HCT116 (cell line): Measurements from ENCODE around the gene PPP1R15A. TPM values are rescaled to one million over a fixed set of nuclear protein-coding genes. Genes with fewer than 3 reads are reported as not detected.

Experiments
- ATAC-seq: fragments of 200-7000 bp; cut with Tn5 transposase; 2 replicates; pipeline ENCODE4 v1.9.1; 2020; ENCODE audit warnings: mild to moderate bottlenecking, moderate library complexity
- BruUV-seq: library from RNA; stranded (reverse); fragments of 400-500 nt; replicated peaks from 2 replicates; lab custom pipeline; 2021; lab: Mats Ljungman, UMichigan
- CTCF ChIA-PET: fragments of 300-600 bp; sonication (Branson Sonifier 250); formaldehyde crosslinking; loops from one replicate; lab custom pipeline; 2021; ENCODE audit warnings: antibody characterized with exemption; lab: Charles Lee
- POLR2A ChIA-PET: fragments of 300-600, 350-600 bp; sonication (Branson Sonifier 250); formaldehyde crosslinking; loops from one replicate; lab custom pipeline; 2021; ENCODE audit warnings: antibody characterized with exemption; lab: Charles Lee
- RAD21 ChIA-PET, 2 experiments: fragments of 300-600 bp; sonication (Branson Sonifier 250); formaldehyde crosslinking; loops; one replicate each; lab custom pipeline; 2023; ENCODE audit warnings: low total read pairs in 2 of 2; ENCODE audit not compliant: uncharacterized antibody in 2 of 2, unreplicated experiment in 2 of 2, low non-redundant PET in 1 of 2; lab: Charles Lee
- DNase-seq: peaks from one replicate; pipeline ENCODE4 v3.0.0-alpha.2; 2010; ENCODE audit warnings: low read depth, low spot score
- H2AFZ ChIP-seq: fragments of 200-600 bp; shearing (Covaris generic), sonication (generic); 2 replicates; pipeline ENCODE4 v1.6.1; 2017; ENCODE audit warnings: low read depth, mixed run types, mixed read lengths, antibody characterized with exemption, low read length; ENCODE audit not compliant: poor library complexity, severe bottlenecking
- H3K27ac ChIP-seq: 2 replicates; pipeline ENCODE4 v1.5.1; 2012; ENCODE audit warnings: low read depth, low read length
- H3K27me3 ChIP-seq: fragments of 200-600 bp; sonication (generic); 2 replicates; pipeline ENCODE4 v1.6.1; 2016; ENCODE audit warnings: mixed run types, low read length, mixed read lengths; ENCODE audit not compliant: insufficient read depth
- H3K36me3 ChIP-seq, 2 experiments: fragments of 200-500 bp in 1 of 2; fragments of 200-600 bp in 1 of 2; sonication (Bioruptor generic) in 1 of 2; sonication (generic) in 1 of 2; 2 replicates each; pipeline versions ENCODE4 v1.5.1 to v1.6.1; 2014 to 2016; ENCODE audit warnings: low read length in 2 of 2, inconsistent platforms in 1 of 2, mixed read lengths in 1 of 2, mixed run types in 1 of 2; ENCODE audit not compliant: insufficient read depth in 2 of 2, control insufficient read depth in 1 of 2
- H3K4me1 ChIP-seq, 2 experiments: fragments of 200-600 bp in 1 of 2; sonication (generic) in 1 of 2; 2 replicates each; pipeline versions ENCODE4 v1.5.1 to v1.6.1; 2012 to 2017; ENCODE audit warnings: low read length in 2 of 2, inconsistent platforms in 1 of 2, mild to moderate bottlenecking in 1 of 2, mixed read lengths in 1 of 2, mixed run types in 1 of 2, moderate library complexity in 1 of 2; ENCODE audit not compliant: insufficient read depth in 2 of 2, control insufficient read depth in 1 of 2
- H3K4me2 ChIP-seq: fragments of 200-600 bp; sonication (generic); 2 replicates; pipeline ENCODE4 v1.6.1; 2017; ENCODE audit warnings: mixed run types, low read length, mixed read lengths
- H3K4me3 ChIP-seq, 2 experiments: fragments of 200-600 bp in 1 of 2; sonication (generic) in 1 of 2; replicated peaks in 1 of 2; 2 replicates each; pipeline ENCODE4 v1.5.1; 2011 to 2016; ENCODE audit warnings: low read length in 2 of 2, control low read depth in 1 of 2, low read depth in 1 of 2, mild to moderate bottlenecking in 1 of 2, mixed read lengths in 1 of 2, mixed run types in 1 of 2
- H3K79me2 ChIP-seq: fragments of 200-600 bp; sonication (generic); 2 replicates; pipeline ENCODE4 v1.6.1; 2017; ENCODE audit warnings: mild to moderate bottlenecking, mixed run types, low read length, moderate library complexity, mixed read lengths; ENCODE audit not compliant: insufficient read depth
- H3K9ac ChIP-seq: fragments of 200-600 bp; sonication (generic); 2 replicates; pipeline ENCODE4 v1.6.1; 2016; ENCODE audit warnings: low read length, mixed read lengths
- H3K9me2 ChIP-seq: fragments of 200-600 bp; sonication (generic), shearing (Covaris generic); 2 replicates; pipeline ENCODE4 v1.6.1; 2017; ENCODE audit warnings: mixed run types, mild to moderate bottlenecking, moderate library complexity; ENCODE audit not compliant: insufficient read depth
- H3K9me3 ChIP-seq, 2 experiments: fragments of 200-500 bp in 1 of 2; fragments of 200-600 bp in 1 of 2; sonication (Bioruptor generic) in 1 of 2; sonication (generic) in 1 of 2; 2 replicates each; pipeline ENCODE4 v1.6.1; 2014 to 2017; ENCODE audit warnings: low read length in 2 of 2, mixed read lengths in 2 of 2, inconsistent platforms in 1 of 2, low read depth in 1 of 2, mild to moderate bottlenecking in 1 of 2, mixed run types in 1 of 2, moderate library complexity in 1 of 2; ENCODE audit not compliant: control insufficient read depth in 1 of 2, insufficient read depth in 1 of 2
- H4K20me1 ChIP-seq: fragments of 200-600 bp; sonication (generic), shearing (Covaris generic); 2 replicates; pipeline ENCODE4 v1.6.1; 2017; ENCODE audit warnings: mixed run types, mild to moderate bottlenecking, moderate library complexity; ENCODE audit not compliant: insufficient read depth
- ATF3 ChIP-seq: IDR thresholded peaks from 2 replicates; pipeline ENCODE4 v1.6.1; 2012
- CEBPB ChIP-seq: IDR thresholded peaks from 2 replicates; pipeline ENCODE4 v1.6.1; 2012; ENCODE audit warnings: low read depth
- CTCF ChIP-seq, 3 experiments: fragments of 200-600 bp in 1 of 3; sonication (generic) in 1 of 3; IDR thresholded peaks in 2 of 3; conservative IDR thresholded peaks in 1 of 3; 2 replicates each; pipeline ENCODE4 v1.5.1; 2012 to 2017; ENCODE audit warnings: low read depth in 2 of 3, low read length in 2 of 3, antibody characterized with exemption in 1 of 3, borderline replicate concordance in 1 of 3, control low read depth in 1 of 3, mild to moderate bottlenecking in 1 of 3, mixed read lengths in 1 of 3, mixed run types in 1 of 3, moderate library complexity in 1 of 3; ENCODE audit not compliant: insufficient read depth in 1 of 3
- EGR1 ChIP-seq: IDR thresholded peaks from 2 replicates; pipeline ENCODE4 v1.6.1; 2012; ENCODE audit warnings: low read depth
- EZH2phosphoT487 ChIP-seq: fragments of 200-600 bp; IDR thresholded peaks from 2 replicates; pipeline ENCODE4 v1.6.1; 2018; ENCODE audit warnings: antibody characterized with exemption, borderline replicate concordance
- FOSL1 ChIP-seq: IDR thresholded peaks from 2 replicates; pipeline ENCODE4 v1.6.1; 2012; ENCODE audit warnings: low read depth
- MAX ChIP-seq: IDR thresholded peaks from 2 replicates; pipeline ENCODE4 v1.6.1; 2012
- POLR2A ChIP-seq: IDR thresholded peaks from 2 replicates; pipeline ENCODE4 v1.7.0; 2011; ENCODE audit warnings: borderline replicate concordance; ENCODE audit not compliant: insufficient read depth, insufficient read length; ENCODE audit errors: extremely low read depth
- POLR2AphosphoS5 ChIP-seq: IDR thresholded peaks from 2 replicates; pipeline ENCODE4 v1.6.1; 2011; ENCODE audit warnings: mild to moderate bottlenecking, low read depth, low read length, moderate library complexity
- SP1 ChIP-seq: IDR thresholded peaks from 2 replicates; pipeline ENCODE4 v1.6.1; 2012; ENCODE audit warnings: low read depth
- SRF ChIP-seq: IDR thresholded peaks from 2 replicates; pipeline ENCODE4 v1.6.1; 2012; ENCODE audit warnings: low read depth
- TCF7L2 ChIP-seq: IDR thresholded peaks from 2 replicates; pipeline ENCODE4 v1.7.0; 2011; ENCODE audit warnings: borderline replicate concordance, inconsistent platforms; ENCODE audit not compliant: insufficient read depth, insufficient read length; ENCODE audit errors: extremely low read depth
- YY1 ChIP-seq: IDR thresholded peaks from 2 replicates; pipeline ENCODE4 v1.6.1; 2011; ENCODE audit warnings: low read length, low read depth, moderate library complexity, mild to moderate bottlenecking; ENCODE audit not compliant: insufficient replicate concordance; ENCODE audit errors: extremely low read depth
- ZBTB33 ChIP-seq: IDR thresholded peaks from 2 replicates; pipeline ENCODE4 v1.6.1; 2011; ENCODE audit warnings: mild to moderate bottlenecking, low read length, moderate library complexity; ENCODE audit not compliant: insufficient replicate concordance; ENCODE audit errors: extremely low read depth
- ZFX ChIP-seq: fragments of 450-650 bp; IDR thresholded peaks from 2 replicates; pipeline ENCODE4 v1.6.1; 2017
- intact Hi-C: fragments of 100-400 bp; cut with micrococcal nuclease; formaldehyde crosslinking; loops from 2 replicates; pipeline ENCODE4 v1.10.0; 2022
- total RNA-seq: library from RNA; stranded (reverse); gene quantifications from one replicate; pipeline ENCODE4 v1.2.1, GENCODE V29; 2021; ENCODE audit not compliant: unreplicated experiment

PPP1R15A gene
- total RNA-seq, 1 experiment from 2014 or later, result 50.3 TPM

- Histone ChIP-seq H3K9me2 (no peaks in the 10 kb centered on the region), H3K4me1 (peaks cover 27 to 43% of the 10 kb centered on the region in 2 experiments), H2AFZ (no peak overlapping the region), H3K27me3 (no peaks in the 10 kb centered on the region), H3K9ac (peak overlapping the region; percentile 56; the same call in 1 of the 2 replicates), H3K79me2 (peaks cover under 1% of the 10 kb centered on the region), H3K4me3 (peak overlapping the region in 1 of 2 experiments; percentile 51; a peak in 1 of 4 replicates), H3K36me3 (no peaks in the 10 kb centered on the region), H3K4me2 (peak overlapping the region; percentile 79), H4K20me1 (no peaks in the 10 kb centered on the region), H3K27ac (no peak overlapping the region), H3K9me3 (no peaks in the 10 kb centered on the region)
- ATAC-seq, result no peak
- ChIA-PET POLR2A (no interaction called here), RAD21 (no interaction called here), CTCF (no interaction called here)
- TF ChIP-seq TCF7L2 (no peak), SRF (no peak), YY1 (no peak), CEBPB (no peak), EGR1 (no peak), CTCF (IDR thresholded peaks at IDR 0.05 in 2 of 3, conservative IDR thresholded peaks at IDR 0.05 in 1 of 3; ENCODE audit: borderline replicate concordance in 1 of 3, insufficient read depth in 1 of 3, low read depth in 2 of 3, low read length in 2 of 3) (no peak), POLR2A (no peak), ZFX (no peak), MAX (no peak), ZBTB33 (no peak), SP1 (no peak), POLR2AphosphoS5 (no peak), EZH2phosphoT487 (no peak), ATF3 (no peak), FOSL1 (no peak)
- intact Hi-C loops, result no loop called here
- DNase-seq, result no peak
- no TSS peak for BruUV-seq
Measured at GRCh38 chr19:48867123-48867745, 5.0 kb upstream of the PPP1R15A start.
